Measurements from ENCODE around the gene GJC1.

- TF ChIP-seq REST (IDR thresholded peaks at IDR 0.05; ENCODE audit: insufficient read depth in 1 of 2, low read depth in 2 of 2, low read length in 2 of 2) (no peak), POLR2AphosphoS5 (IDR thresholded peaks at IDR 0.05; ENCODE audit: low read depth, low read length) (no peak)
Measured at GRCh38 chr17:44760474-44761308, 69.4 kb downstream of the GJC1 start.
